Astrocyte (in vitro differentiated cells and primary cell): ENCODE results near the gene CMPK1.

Experiments
- CTCF ChIP-seq: IDR thresholded peaks from 2 replicates; pipeline ENCODE4 v1.5.1; 2011; ENCODE audit warnings: low read depth, mild to moderate bottlenecking, inconsistent platforms, low read length, moderate library complexity; ENCODE audit not compliant: insufficient read depth
- EZH2 ChIP-seq: IDR thresholded peaks from 2 replicates; pipeline ENCODE4 v1.6.1; 2012; ENCODE audit warnings: mild to moderate bottlenecking, low read length, inconsistent platforms; ENCODE audit not compliant: insufficient read depth

- no peak for TF ChIP-seq CTCF
- no peak for TF ChIP-seq EZH2
Observed at GRCh38 chr1:47410068-47410455, 76.5 kb downstream of the CMPK1 start.
